PC-9 (cell line): Measurements from ENCODE around the gene EBF4. TPM values are rescaled to one million over a fixed set of nuclear protein-coding genes. Genes with fewer than 3 reads are reported as not detected.

Experiments used
- BruUV-seq: library from RNA; stranded (reverse); fragments of 400-500 nt; replicated peaks from 2 replicates; lab custom pipeline; 2021; lab: Mats Ljungman, UMichigan
- CTCF ChIA-PET: fragments of 300-600 bp; sonication (Branson Sonifier 250); formaldehyde crosslinking; loops from one replicate; lab custom pipeline; 2022; ENCODE audit warnings: antibody characterized with exemption; lab: Charles Lee
- POLR2A ChIA-PET: fragments of 300-600 bp; sonication (Branson Sonifier 250); formaldehyde crosslinking; loops from one replicate; lab custom pipeline; 2022; ENCODE audit warnings: antibody characterized with exemption; ENCODE audit not compliant: unreplicated experiment; lab: Charles Lee
- DNase-seq, 2 experiments: peaks; one replicate each; pipeline versions ENCODE4 v3.0.0 to v3.0.0-alpha.2; 2015 to 2022; ENCODE audit warnings: mixed read lengths in 1 of 2
- H2AFZ ChIP-seq: fragments of 200-600 bp; sonication (generic); 2 replicates; pipeline ENCODE4 v1.8.1; 2017; ENCODE audit warnings: antibody characterized with exemption
- H3F3A ChIP-seq: fragments of 200-600 bp; sonication (generic); 2 replicates; pipeline ENCODE4 v1.8.1; 2017; ENCODE audit warnings: antibody characterized with exemption, mild to moderate bottlenecking, low read depth; ENCODE audit not compliant: insufficient read depth
- H3K27ac ChIP-seq: fragments of 200-600 bp; sonication (generic); 2 replicates; pipeline ENCODE4 v1.6.1; 2016; ENCODE audit warnings: mixed run types
- H3K27me3 ChIP-seq: fragments of 200-600 bp; sonication (generic); 2 replicates; pipeline ENCODE4 v1.6.1; 2016; ENCODE audit warnings: low read depth, mixed run types; ENCODE audit not compliant: insufficient read depth
- H3K36me3 ChIP-seq: fragments of 200-600 bp; sonication (generic); 2 replicates; pipeline ENCODE4 v1.6.1; 2016; ENCODE audit warnings: low read depth, mixed run types
- H3K4me1 ChIP-seq: fragments of 200-600 bp; sonication (generic); replicated peaks from 2 replicates; pipeline ENCODE4 v1.6.1; 2016; ENCODE audit warnings: mixed run types; ENCODE audit not compliant: insufficient read depth
- H3K4me2 ChIP-seq: fragments of 200-600 bp; sonication (generic); 2 replicates; pipeline ENCODE4 v1.6.1; 2017; ENCODE audit warnings: mixed run types
- H3K4me3 ChIP-seq: fragments of 200-600 bp; sonication (generic); 2 replicates; pipeline ENCODE4 v1.6.1; 2016; ENCODE audit warnings: mixed run types
- H3K79me2 ChIP-seq: fragments of 200-600 bp; sonication (generic); 2 replicates; pipeline ENCODE4 v1.6.1; 2017; ENCODE audit warnings: low read depth, mixed run types
- H3K9me2 ChIP-seq: fragments of 200-600 bp; sonication (generic); 2 replicates; pipeline ENCODE4 v1.8.1; 2017; ENCODE audit warnings: mild to moderate bottlenecking; ENCODE audit not compliant: insufficient read depth
- H3K9me3 ChIP-seq: fragments of 200-600 bp; sonication (generic); 2 replicates; pipeline ENCODE4 v1.8.1; 2016; ENCODE audit warnings: low read depth; ENCODE audit not compliant: insufficient read depth
- H4K20me1 ChIP-seq: fragments of 200-600 bp; sonication (generic); 2 replicates; pipeline ENCODE4 v1.8.1; 2017; ENCODE audit not compliant: insufficient read depth
- CTCF ChIP-seq: fragments of 200-600 bp; sonication (generic); conservative IDR thresholded peaks from 2 replicates; pipeline ENCODE4 v1.6.1; 2017; ENCODE audit warnings: mixed run types, antibody characterized with exemption, mild to moderate bottlenecking, moderate library complexity
- EZH2 ChIP-seq: fragments of 200-600 bp; sonication (generic); IDR thresholded peaks from 2 replicates; pipeline ENCODE4 v1.8.0; 2017; ENCODE audit warnings: antibody characterized with exemption, low read depth
- intact Hi-C: fragments of 100-400 bp; cut with micrococcal nuclease; formaldehyde crosslinking; loops from one replicate; pipeline ENCODE4 v1.10.0; 2022; ENCODE audit not compliant: unreplicated experiment
- total RNA-seq: library from RNA; stranded (reverse); gene quantifications from 2 replicates; pipeline ENCODE4 v1.2.3, GENCODE V29; 2021

The EBF4 gene
- total RNA-seq, 1 experiment from 2014 or later = 5.1 TPM

- POLR2A ChIA-PET = no interaction called here
Measured at GRCh38 chr20:2755451-2756055, 63.0 kb downstream of the EBF4 start.

GRCh38 chr20:2756056-2756611, 63.6 kb downstream of the EBF4 start:
- intact Hi-C loops = loop anchor here (1.0 to 10.0 kb wide), 3 partner anchors 96 to 559 kb away; no protein-coding TSS in a partner anchor
- Histone ChIP-seq H3K36me3 (no peaks in the 10 kb centered on the region), H3K4me1 (peaks cover 4% of the 10 kb centered on the region; the same call in 1 of the 2 replicates), H3K4me2 (no peak overlapping the region), H3K9me2 (no peaks in the 10 kb centered on the region), H3K9me3 (no peaks in the 10 kb centered on the region), H3K27me3 (peaks cover 32% of the 10 kb centered on the region), H3K79me2 (no peaks in the 10 kb centered on the region), H3K27ac (no peak overlapping the region), H3K4me3 (no peak overlapping the region), H4K20me1 (no peaks in the 10 kb centered on the region), H2AFZ (no peak overlapping the region), H3F3A (peaks cover 3% of the 10 kb centered on the region; the same call in 1 of the 2 replicates)
- TF ChIP-seq EZH2 (no peak), CTCF (peak; percentile 79)
- CTCF ChIA-PET = interaction anchor here (1.0 to 1.8 kb wide), 3 partner anchors 76 to 245 kb away, joined by 3 to 8 read pairs (median 7); no protein-coding TSS in a partner anchor
- peak in 1 of 2 experiments; percentile 50 for DNase-seq
- BruUV-seq = no TSS peak
- POLR2A ChIA-PET = no interaction called here

More at GRCh38 chr20:2755451-2756055, 63.0 kb downstream of the EBF4 start:
- intact Hi-C loops = loop anchor here (1.0 to 10.0 kb wide), 3 partner anchors 97 to 559 kb away; no protein-coding TSS in a partner anchor
- peaks cover 7% of the 10 kb centered on the region; the same call in 1 of the 2 replicates for H3F3A ChIP-seq
- H3K4me1 ChIP-seq = peaks cover 7% of the 10 kb centered on the region
- H3K79me2 ChIP-seq = no peaks in the 10 kb centered on the region
- H3K36me3 ChIP-seq = no peaks in the 10 kb centered on the region
- CTCF ChIA-PET = interaction anchor here (0.7 to 1.8 kb wide), 4 partner anchors 14 to 245 kb away, joined by 3 to 8 read pairs (median 5); no protein-coding TSS in a partner anchor
- no peak overlapping the region for H3K4me3 ChIP-seq
- H3K9me2 ChIP-seq = no peaks in the 10 kb centered on the region
- no peaks in the 10 kb centered on the region for H4K20me1 ChIP-seq
- no TSS peak for BruUV-seq
- TF ChIP-seq CTCF (no peak), EZH2 (no peak)
- DNase-seq = no peak
- H2AFZ ChIP-seq = no peak overlapping the region
- no peak overlapping the region for H3K27ac ChIP-seq
- H3K27me3 ChIP-seq = peaks cover 37% of the 10 kb centered on the region
- no peaks in the 10 kb centered on the region for H3K9me3 ChIP-seq
- H3K4me2 ChIP-seq = no peak overlapping the region

- H3K9me3 ChIP-seq = no peaks in the 10 kb centered on the region
Measured at GRCh38 chr20:2757001-2757400, 64.4 kb downstream of the EBF4 start.

More at GRCh38 chr20:2757001-2757400, 64.4 kb downstream of the EBF4 start:
- Histone ChIP-seq H4K20me1 (no peaks in the 10 kb centered on the region), H3K27ac (no peak overlapping the region), H3K9me2 (no peaks in the 10 kb centered on the region), H3K4me3 (no peak overlapping the region), H3K4me2 (no peak overlapping the region), H3K36me3 (no peaks in the 10 kb centered on the region), H2AFZ (no peak overlapping the region), H3K27me3 (peaks cover 26% of the 10 kb centered on the region), H3K79me2 (no peaks in the 10 kb centered on the region), H3K4me1 (no peaks in the 10 kb centered on the region; the same call in 1 of the 2 replicates), H3F3A (no peaks in the 10 kb centered on the region)
- intact Hi-C loops = loop anchor here (10.0 kb wide), 1 partner anchor 558 kb away; no protein-coding TSS in a partner anchor
- ChIA-PET POLR2A (no interaction called here), CTCF (no interaction called here)
- DNase-seq = no peak
- TF ChIP-seq CTCF = no peak
- no peak for TF ChIP-seq EZH2
- no TSS peak for BruUV-seq
